ENCODE results near the gene SLC1A5.
A peak's percentile ranks its signal among the peaks of the same experiment; 100 is the strongest.

The SLC1A5 gene

GRCh38 chr19:46742926-46743480, 45.4 kb downstream of the SLC1A5 start:
- no peak for DNase-seq (ENCODE audit: low spot score)

GRCh38 chr19:46741447-46741846, 46.9 kb downstream of the SLC1A5 start:
- no peak for DNase-seq (ENCODE audit: low spot score)

- DNase-seq (ENCODE audit: low spot score) = no peak
Observed at GRCh38 chr19:46739290-46739771, 49.1 kb downstream of the SLC1A5 start.

- DNase-seq (ENCODE audit: low spot score) = no peak
Observed at GRCh38 chr19:46737761-46738171, 50.6 kb downstream of the SLC1A5 start.

- DNase-seq (ENCODE audit: low spot score) = no peak
Observed at GRCh38 chr19:46737298-46737654, 51.1 kb downstream of the SLC1A5 start.

- DNase-seq (ENCODE audit: low spot score) = no peak
Observed at GRCh38 chr19:46736531-46737297, 51.7 kb downstream of the SLC1A5 start.

GRCh38 chr19:46733690-46734292, 54.6 kb downstream of the SLC1A5 start:
- DNase-seq (ENCODE audit: low spot score) = no peak

GRCh38 chr19:46732966-46733689, 55.3 kb downstream of the SLC1A5 start:
- no peak for DNase-seq (ENCODE audit: low spot score)

GRCh38 chr19:46732172-46732938, 56.0 kb downstream of the SLC1A5 start:
- no peak for DNase-seq (ENCODE audit: low spot score)

- no peak for DNase-seq (ENCODE audit: low spot score)
Observed at GRCh38 chr19:46731584-46731983, 56.8 kb downstream of the SLC1A5 start.

GRCh38 chr19:46731007-46731501, 57.3 kb downstream of the SLC1A5 start:
- no peak for DNase-seq (ENCODE audit: low spot score)

GRCh38 chr19:46730595-46730994, 57.8 kb downstream of the SLC1A5 start:
- no peak for DNase-seq (ENCODE audit: low spot score)

GRCh38 chr19:46730187-46730586, 58.2 kb downstream of the SLC1A5 start:
- no peak for DNase-seq (ENCODE audit: low spot score)

- DNase-seq (ENCODE audit: low spot score) = no peak
Observed at GRCh38 chr19:46729696-46730095, 58.7 kb downstream of the SLC1A5 start.

GRCh38 chr19:46728693-46729339, 59.6 kb downstream of the SLC1A5 start:
- peak; percentile 75 for DNase-seq (ENCODE audit: low spot score)

- DNase-seq (ENCODE audit: low spot score) = no peak
Observed at GRCh38 chr19:46728208-46728607, 60.2 kb downstream of the SLC1A5 start.

GRCh38 chr19:46727757-46728156, 60.6 kb downstream of the SLC1A5 start:
- no peak for DNase-seq (ENCODE audit: low spot score)

GRCh38 chr19:46726971-46727501, 61.4 kb downstream of the SLC1A5 start:
- no peak for DNase-seq (ENCODE audit: low spot score)

GRCh38 chr19:46726551-46726950, 61.8 kb downstream of the SLC1A5 start:
- no peak for DNase-seq (ENCODE audit: low spot score)

- no peak for DNase-seq (ENCODE audit: low spot score)
Observed at GRCh38 chr19:46725859-46726393, 62.5 kb downstream of the SLC1A5 start.

Measured in NAMALWA (cell line).